Vagina (tissue), 2 donors: Measurements from ENCODE around the gene HSPA9. TPM values are rescaled to one million over a fixed set of nuclear protein-coding genes. Genes with fewer than 3 reads are reported as not detected.

ENCODE experiments used
- DNase-seq, 2 donors: peaks; one replicate each; pipeline ENCODE4 v3.0.0-alpha.2; 2017; ENCODE audit errors: extremely low spot score in 2 of 2
- H3K27ac ChIP-seq: fragments of 200-600 bp; sonication (generic); one replicate; pipeline ENCODE4 v1.5.1; 2019
- H3K27me3 ChIP-seq: fragments of 200-600 bp; sonication (generic); one replicate; pipeline ENCODE4 v1.5.1; 2019
- H3K36me3 ChIP-seq, 2 donors: fragments of 200-600 bp; sonication (generic); one replicate each; pipeline ENCODE4 v1.5.1; 2017 to 2019
- H3K4me1 ChIP-seq: fragments of 200-600 bp; sonication (generic); one replicate; pipeline ENCODE4 v1.5.1; 2019
- H3K4me3 ChIP-seq, 2 donors: fragments of 200-600 bp; sonication (generic); 1 replicate in 1 of 2; 2 replicates in 1 of 2; pipeline ENCODE4 v1.5.1; 2016 to 2019
- H3K9me3 ChIP-seq: fragments of 200-600 bp; sonication (generic); one replicate; pipeline ENCODE4 v1.5.1; 2019
- POLR2A ChIP-seq, 2 donors: fragments of 450-650 bp; IDR thresholded peaks; one replicate each; pipeline ENCODE4 v1.6.1; 2017; ENCODE audit warnings: antibody characterized with exemption in 2 of 2, mild to moderate bottlenecking in 2 of 2, moderate library complexity in 2 of 2
- POLR2AphosphoS5 ChIP-seq, 2 donors: sonication (generic); formaldehyde crosslinking; IDR thresholded peaks; one replicate each; pipeline ENCODE4 v1.9.0; 2017; ENCODE audit warnings: antibody characterized with exemption in 2 of 2, mild to moderate bottlenecking in 2 of 2, low read depth in 1 of 2; ENCODE audit not compliant: insufficient read depth in 1 of 2
- intact Hi-C: fragments of 100-400 bp; cut with DNase I; formaldehyde crosslinking; loops from one replicate; pipeline ENCODE4 v1.15.1; 2023
- total RNA-seq: library from RNA; depleted of rRNA; stranded (reverse); fragments of >200 nt; gene quantifications from one replicate; pipeline ENCODE4 v1.2.3, GENCODE V29; 2016
- TF ChIP-seq, protein P1 (sequence below), 3 experiments: fragments of 450-650 bp in 2 of 3; fragments of 200-600 bp in 1 of 3; sonication (generic) in 1 of 3; IDR thresholded peaks; one replicate each; pipeline ENCODE4 v1.5.1; 2017 to 2019; ENCODE audit warnings: antibody characterized with exemption in 3 of 3, mild to moderate bottlenecking in 2 of 3, moderate library complexity in 2 of 3

HSPA9 gene
- total RNA-seq, 1 donor from 2014 or later = 156 TPM

- no peaks in the 10 kb centered on the region for H3K9me3 ChIP-seq
- H3K27ac ChIP-seq = no peak overlapping the region
- no peak for TF ChIP-seq POLR2AphosphoS5 (IDR thresholded peaks at IDR 0.05; ENCODE audit: insufficient read depth in 1 of 2, low read depth in 1 of 2)
- TF ChIP-seq, protein P1, sequence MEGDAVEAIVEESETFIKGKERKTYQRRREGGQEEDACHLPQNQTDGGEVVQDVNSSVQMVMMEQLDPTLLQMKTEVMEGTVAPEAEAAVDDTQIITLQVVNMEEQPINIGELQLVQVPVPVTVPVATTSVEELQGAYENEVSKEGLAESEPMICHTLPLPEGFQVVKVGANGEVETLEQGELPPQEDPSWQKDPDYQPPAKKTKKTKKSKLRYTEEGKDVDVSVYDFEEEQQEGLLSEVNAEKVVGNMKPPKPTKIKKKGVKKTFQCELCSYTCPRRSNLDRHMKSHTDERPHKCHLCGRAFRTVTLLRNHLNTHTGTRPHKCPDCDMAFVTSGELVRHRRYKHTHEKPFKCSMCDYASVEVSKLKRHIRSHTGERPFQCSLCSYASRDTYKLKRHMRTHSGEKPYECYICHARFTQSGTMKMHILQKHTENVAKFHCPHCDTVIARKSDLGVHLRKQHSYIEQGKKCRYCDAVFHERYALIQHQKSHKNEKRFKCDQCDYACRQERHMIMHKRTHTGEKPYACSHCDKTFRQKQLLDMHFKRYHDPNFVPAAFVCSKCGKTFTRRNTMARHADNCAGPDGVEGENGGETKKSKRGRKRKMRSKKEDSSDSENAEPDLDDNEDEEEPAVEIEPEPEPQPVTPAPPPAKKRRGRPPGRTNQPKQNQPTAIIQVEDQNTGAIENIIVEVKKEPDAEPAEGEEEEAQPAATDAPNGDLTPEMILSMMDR (IDR thresholded peaks at IDR 0.05) = no peak
- no peak for TF ChIP-seq POLR2A (IDR thresholded peaks at IDR 0.05)
- H3K27me3 ChIP-seq = no peaks in the 10 kb centered on the region
- no peak for DNase-seq
- H3K36me3 ChIP-seq = peaks cover 0 to 5% of the 10 kb centered on the region in 2 donors
- no peak overlapping the region for H3K4me3 ChIP-seq
- intact Hi-C loops = no loop called here
- peaks cover 62% of the 10 kb centered on the region for H3K4me1 ChIP-seq
These were observed 47.0 kb downstream of the HSPA9 start for GRCh38 chr5:138528208-138528607.

GRCh38 chr5:138527170-138527569 lies 48.0 kb downstream of the HSPA9 start:
- Histone ChIP-seq H3K4me1 (peaks cover 57% of the 10 kb centered on the region), H3K27me3 (no peaks in the 10 kb centered on the region), H3K27ac (no peak overlapping the region), H3K9me3 (no peaks in the 10 kb centered on the region), H3K4me3 (no peak overlapping the region), H3K36me3 (peaks cover 0 to 5% of the 10 kb centered on the region in 2 donors)
- no peak for DNase-seq
- TF ChIP-seq POLR2AphosphoS5 (IDR thresholded peaks at IDR 0.05; ENCODE audit: insufficient read depth in 1 of 2, low read depth in 1 of 2) = no peak
- TF ChIP-seq, protein P1 (IDR thresholded peaks at IDR 0.05) = no peak
- no peak for TF ChIP-seq POLR2A (IDR thresholded peaks at IDR 0.05)
- intact Hi-C loops = no loop called here

GRCh38 chr5:138523406-138523805 lies 51.8 kb downstream of the HSPA9 start:
- TF ChIP-seq POLR2AphosphoS5 (IDR thresholded peaks at IDR 0.05; ENCODE audit: insufficient read depth in 1 of 2, low read depth in 1 of 2) (no peak), POLR2A (IDR thresholded peaks at IDR 0.05) (no peak)
- TF ChIP-seq, protein P1 (IDR thresholded peaks at IDR 0.05) = no peak
- no peaks in the 10 kb centered on the region for H3K9me3 ChIP-seq
- DNase-seq = no peak
- intact Hi-C loops = no loop called here
- H3K4me1 ChIP-seq = peaks cover 20% of the 10 kb centered on the region
- H3K27ac ChIP-seq = no peak overlapping the region
- peaks cover 0 to 4% of the 10 kb centered on the region in 2 donors for H3K36me3 ChIP-seq
- no peaks in the 10 kb centered on the region for H3K27me3 ChIP-seq
- no peak overlapping the region for H3K4me3 ChIP-seq

- TF ChIP-seq, protein P1 (IDR thresholded peaks at IDR 0.05) = no peak
- TF ChIP-seq POLR2A (IDR thresholded peaks at IDR 0.05) (no peak), POLR2AphosphoS5 (IDR thresholded peaks at IDR 0.05; ENCODE audit: insufficient read depth in 1 of 2, low read depth in 1 of 2) (no peak)
- intact Hi-C loops = no loop called here
- H3K36me3 ChIP-seq = peaks cover 0 to 23% of the 10 kb centered on the region in 2 donors
These were observed 54.2 kb downstream of the HSPA9 start for GRCh38 chr5:138520971-138521370.

GRCh38 chr5:138517437-138517836 lies 57.8 kb downstream of the HSPA9 start:
- Histone ChIP-seq H3K27ac (no peak overlapping the region), H3K36me3 (peaks cover 0 to 53% of the 10 kb centered on the region in 2 donors), H3K27me3 (no peaks in the 10 kb centered on the region), H3K4me1 (no peaks in the 10 kb centered on the region), H3K9me3 (no peaks in the 10 kb centered on the region), H3K4me3 (no peak overlapping the region)
- DNase-seq = no peak
- TF ChIP-seq, protein P1 (IDR thresholded peaks at IDR 0.05) = no peak
- intact Hi-C loops = no loop called here

More at GRCh38 chr5:138520971-138521370, 54.2 kb downstream of the HSPA9 start:
- H3K4me3 ChIP-seq = no peak overlapping the region
- H3K9me3 ChIP-seq = no peaks in the 10 kb centered on the region
- DNase-seq = no peak
- H3K27ac ChIP-seq = no peak overlapping the region
- H3K27me3 ChIP-seq = no peaks in the 10 kb centered on the region
- no peaks in the 10 kb centered on the region for H3K4me1 ChIP-seq
